DND-41 (cell line): ENCODE results near the gene PPP2R5E.

Experiments
- CTCF ChIP-seq: IDR thresholded peaks from 2 replicates; pipeline ENCODE4 v1.5.1; 2012; ENCODE audit warnings: borderline replicate concordance, low read length, moderate library complexity, mild to moderate bottlenecking; ENCODE audit not compliant: poor library complexity, severe bottlenecking; ENCODE audit errors: extremely low read depth
- EZH2 ChIP-seq: IDR thresholded peaks from 3 replicates; pipeline ENCODE4 v1.6.1; 2012; ENCODE audit warnings: borderline replicate concordance, low read depth, mild to moderate bottlenecking, moderate library complexity, low read length, inconsistent platforms; ENCODE audit not compliant: severe bottlenecking

GRCh38 chr14:63547798-63548335, 4.7 kb upstream of the PPP2R5E start:
- TF ChIP-seq CTCF (no peak), EZH2 (no peak)
